B cell (primary cell): ENCODE measurements around the gene FRMD4A. TPM values are rescaled to one million over a fixed set of nuclear protein-coding genes. Genes with fewer than 3 reads are reported as not detected.

Source experiments
- ATAC-seq: fragments of 200-7000 bp; cut with Tn5 transposase; one replicate; pipeline ENCODE4 v1.10.0; 2021; ENCODE audit warnings: low read depth, mild to moderate bottlenecking, moderate number of reproducible peaks, moderate library complexity
- CTCF ChIA-PET: fragments of 350-600 bp; sonication (Branson Sonifier 250); formaldehyde crosslinking; loops from one replicate; lab custom pipeline; 2021; ENCODE audit warnings: antibody characterized with exemption, inconsistent platforms; lab: Charles Lee
- POLR2A ChIA-PET: fragments of 350-600 bp; sonication (Branson Sonifier 250); formaldehyde crosslinking; loops from one replicate; lab custom pipeline; 2021; ENCODE audit warnings: antibody characterized with exemption; lab: Charles Lee
- DNase-seq: peaks from one replicate; pipeline ENCODE4 v3.0.0; 2013
- H2AFZ ChIP-seq: 2 replicates; pipeline ENCODE4 v1.6.1; 2012; ENCODE audit warnings: mild to moderate bottlenecking, low read depth, low read length; ENCODE audit not compliant: insufficient read depth, poor library complexity, severe bottlenecking
- H3K27ac ChIP-seq, 2 donors: 1 replicate in 1 of 2; 2 replicates in 1 of 2; pipeline ENCODE4 v1.5.1; 2012 to 2013; ENCODE audit warnings: low read length in 2 of 2, mild to moderate bottlenecking in 2 of 2, moderate library complexity in 1 of 2
- H3K27me3 ChIP-seq, 4 experiments: fragments of 200-600 bp in 1 of 4; sonication (generic) in 1 of 4; replicated peaks in 1 of 4; 1 replicate in 2 of 4; 2 replicates in 2 of 4; pipeline versions ENCODE4 v1.6.1 to v1.7.0; 2013 to 2016; ENCODE audit warnings: low read length in 3 of 4, mild to moderate bottlenecking in 2 of 4, mixed read lengths in 1 of 4, moderate library complexity in 1 of 4; ENCODE audit not compliant: insufficient read depth in 4 of 4, control insufficient read depth in 3 of 4; ENCODE audit errors: control extremely low read depth in 1 of 4
- H3K36me3 ChIP-seq, 2 experiments: replicated peaks in 1 of 2; 1 replicate in 1 of 2; 2 replicates in 1 of 2; pipeline versions ENCODE4 v1.6.1 to v1.7.1; 2013; ENCODE audit warnings: low read length in 1 of 2; ENCODE audit not compliant: insufficient read depth in 2 of 2, control insufficient read depth in 1 of 2; ENCODE audit errors: control extremely low read depth in 1 of 2, extremely low read depth in 1 of 2
- H3K4me1 ChIP-seq, 2 donors: fragments of 200-600 bp in 1 of 2; sonication (generic) in 1 of 2; 1 replicate in 1 of 2; 2 replicates in 1 of 2; pipeline versions ENCODE4 v1.5.1 to v1.6.1; 2013 to 2017; ENCODE audit warnings: low read length in 2 of 2; ENCODE audit not compliant: control insufficient read depth in 2 of 2, insufficient read depth in 2 of 2
- H3K4me2 ChIP-seq: replicated peaks from 2 replicates; pipeline ENCODE3; 2012; ENCODE audit warnings: mild to moderate bottlenecking, low read depth, low read length; ENCODE audit not compliant: poor library complexity, severe bottlenecking
- H3K4me3 ChIP-seq, 5 experiments: fragments of 200-600 bp in 1 of 5; sonication (generic) in 1 of 5; 1 replicate in 3 of 5; 2 replicates in 2 of 5; pipeline versions ENCODE4 v1.5.1 to v1.7.0; 2011 to 2016; ENCODE audit warnings: low read length in 4 of 5, mild to moderate bottlenecking in 4 of 5, low read depth in 2 of 5, control low read depth in 1 of 5, moderate library complexity in 1 of 5; ENCODE audit not compliant: insufficient read depth in 1 of 5; ENCODE audit errors: control extremely low read depth in 1 of 5, extremely low read depth in 1 of 5
- H3K79me2 ChIP-seq: fragments of 200-600 bp; sonication (generic); one replicate; pipeline ENCODE4 v1.6.0; 2016; ENCODE audit warnings: low read length; ENCODE audit not compliant: control insufficient read depth, insufficient read depth
- H3K9ac ChIP-seq: fragments of 200-600 bp; sonication (generic); 2 replicates; pipeline ENCODE4 v1.6.1; 2017; ENCODE audit warnings: mild to moderate bottlenecking, low read length, moderate library complexity
- H3K9me3 ChIP-seq, 3 donors: one replicate each; pipeline versions ENCODE4 v1.6.1 to v1.7.1; 2013; ENCODE audit warnings: low read length in 2 of 3; ENCODE audit not compliant: control insufficient read depth in 2 of 3, insufficient read depth in 1 of 3; ENCODE audit errors: control extremely low read depth in 1 of 3
- H4K20me1 ChIP-seq: 2 replicates; pipeline ENCODE4 v1.6.0; 2012; ENCODE audit warnings: mild to moderate bottlenecking, low read length; ENCODE audit not compliant: insufficient read depth, control insufficient read depth, poor library complexity, severe bottlenecking
- H3K27ac Mint-ChIP-seq: one replicate; pipeline ENCODE4 v1.8.0; 2021; ENCODE audit warnings: mixed read lengths
- H3K27me3 Mint-ChIP-seq: one replicate; pipeline ENCODE4 v1.8.0; 2021; ENCODE audit warnings: mixed read lengths
- H3K4me1 Mint-ChIP-seq: one replicate; pipeline ENCODE4 v1.8.0; 2021; ENCODE audit warnings: mixed read lengths
- H3K4me3 Mint-ChIP-seq: one replicate; pipeline ENCODE4 v1.8.0; 2021; ENCODE audit warnings: mixed read lengths
- H3K9me3 Mint-ChIP-seq: one replicate; pipeline ENCODE4 v1.8.0; 2022; ENCODE audit warnings: mixed read lengths; ENCODE audit not compliant: insufficient read depth
- CTCF ChIP-seq: fragments of 200-600 bp; IDR thresholded peaks from one replicate; pipeline ENCODE4 v1.8.0; 2022; ENCODE audit warnings: antibody characterized with exemption, mild to moderate bottlenecking
- EZH2 ChIP-seq: IDR thresholded peaks from 2 replicates; pipeline ENCODE4 v1.6.1; 2012; ENCODE audit warnings: borderline replicate concordance, low read depth, mild to moderate bottlenecking, moderate library complexity, low read length; ENCODE audit not compliant: insufficient read depth, poor library complexity, severe bottlenecking
- WGBS: methylation state at CpG from one replicate; pipeline ENCODE4 v1.1.5; 2013; ENCODE audit warnings: missing lambda C conversion rate; ENCODE audit not compliant: insufficient coverage; 5-methylcytosine and 5-hydroxymethylcytosine counted together
- intact Hi-C: fragments of 100-400 bp; cut with micrococcal nuclease; formaldehyde crosslinking; loops from one replicate; pipeline ENCODE4 v1.10.0; 2022
- polyA plus RNA-seq: library from polyadenylated mRNA; depleted of rRNA; stranded (reverse); fragments of >200 nt; gene quantifications from 2 replicates; pipeline ENCODE4 v1.2.3, GENCODE V29; 2012
- total RNA-seq, 2 donors: library from RNA; stranded (reverse); fragments of 120-200 nt in 1 of 2; gene quantifications; 1 replicate in 1 of 2; 2 replicates in 1 of 2; pipeline versions ENCODE4 v1.2.3 to v1.2.4, GENCODE V29; 2013 to 2022

FRMD4A gene
- total and polyA plus RNA-seq, 2 donors (not counting 1 experiment from before 2014, with no cell fraction given): 0.76 to 3.4 TPM

GRCh38 chr10:13969792-13970140, 361.0 kb downstream of the FRMD4A start:
- no peaks in the 10 kb centered on the region for H4K20me1 ChIP-seq
- no peak overlapping the region for H3K4me3 ChIP-seq
- H3K27ac ChIP-seq: no peak overlapping the region
- H2AFZ ChIP-seq: no peak overlapping the region
- Mint-ChIP-seq H3K9me3 (no peaks in the 10 kb centered on the region), H3K4me3 (no peak overlapping the region), H3K27me3 (peaks cover 9% of the 10 kb centered on the region), H3K4me1 (no peaks in the 10 kb centered on the region), H3K27ac (no peak overlapping the region)
- H3K36me3 ChIP-seq: no peaks in the 10 kb centered on the region
- no peak overlapping the region for H3K9ac ChIP-seq
- no peaks in the 10 kb centered on the region for H3K4me1 ChIP-seq
- ChIA-PET POLR2A (no interaction called here), CTCF (no interaction called here)
- intact Hi-C loops: no loop called here
- no peaks in the 10 kb centered on the region for H3K27me3 ChIP-seq
- 100% methylated on average over 1 of the region's 3 CpGs for WGBS
- DNase-seq (no peak), ATAC-seq (no peak)
- no peaks in the 10 kb centered on the region for H3K79me2 ChIP-seq
- no peak for TF ChIP-seq CTCF
- TF ChIP-seq EZH2: no peak
- H3K9me3 ChIP-seq: peaks cover 0 to 3% (median 0%) of the 10 kb centered on the region in 3 donors
- no peak overlapping the region for H3K4me2 ChIP-seq

- Histone ChIP-seq H3K4me1 (no peaks in the 10 kb centered on the region), H2AFZ (no peak overlapping the region), H3K27ac (no peak overlapping the region), H3K36me3 (no peaks in the 10 kb centered on the region), H4K20me1 (no peaks in the 10 kb centered on the region), H3K79me2 (no peaks in the 10 kb centered on the region), H3K9me3 (peaks cover 0 to 3% (median 0%) of the 10 kb centered on the region in 3 donors), H3K4me2 (no peak overlapping the region), H3K27me3 (no peaks in the 10 kb centered on the region), H3K4me3 (no peak overlapping the region), H3K9ac (no peak overlapping the region)
- TF ChIP-seq CTCF: no peak
- TF ChIP-seq EZH2: no peak
- POLR2A ChIA-PET: no interaction called here
- ATAC-seq (no peak), DNase-seq (no peak)
- CTCF ChIA-PET: no interaction called here
- Mint-ChIP-seq H3K27ac (no peak overlapping the region), H3K4me3 (no peak overlapping the region), H3K9me3 (no peaks in the 10 kb centered on the region), H3K27me3 (peaks cover 9% of the 10 kb centered on the region), H3K4me1 (no peaks in the 10 kb centered on the region)
- intact Hi-C loops: no loop called here
- WGBS: 91% methylated on average over 7 of the region's 12 CpGs
Observed at GRCh38 chr10:13969118-13969791, 361.5 kb downstream of the FRMD4A start.
